ENCODE data around the gene PODXL2.

PODXL2 gene

DNA sequence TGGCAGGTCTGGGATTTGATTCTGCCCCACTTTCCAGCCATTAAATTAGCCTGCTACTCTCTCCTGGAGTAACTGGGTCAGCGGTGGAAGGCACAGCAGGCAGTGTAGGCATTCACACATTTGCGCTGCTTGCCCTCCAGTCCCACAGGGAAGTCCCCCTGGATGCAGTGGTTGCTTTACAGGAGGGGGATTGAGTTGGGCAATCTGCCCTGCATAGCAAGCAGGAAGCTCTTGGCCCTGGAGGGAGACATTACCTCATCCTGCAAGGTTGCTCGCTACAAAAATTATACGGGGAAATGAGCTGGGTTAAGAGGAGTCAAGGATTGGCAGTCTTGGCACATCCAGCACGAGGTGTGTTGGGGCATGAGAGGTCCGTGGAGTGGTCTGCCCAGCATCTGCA is 16.0 kb upstream of the PODXL2 start:
- TF ChIP-seq, protein P1, sequence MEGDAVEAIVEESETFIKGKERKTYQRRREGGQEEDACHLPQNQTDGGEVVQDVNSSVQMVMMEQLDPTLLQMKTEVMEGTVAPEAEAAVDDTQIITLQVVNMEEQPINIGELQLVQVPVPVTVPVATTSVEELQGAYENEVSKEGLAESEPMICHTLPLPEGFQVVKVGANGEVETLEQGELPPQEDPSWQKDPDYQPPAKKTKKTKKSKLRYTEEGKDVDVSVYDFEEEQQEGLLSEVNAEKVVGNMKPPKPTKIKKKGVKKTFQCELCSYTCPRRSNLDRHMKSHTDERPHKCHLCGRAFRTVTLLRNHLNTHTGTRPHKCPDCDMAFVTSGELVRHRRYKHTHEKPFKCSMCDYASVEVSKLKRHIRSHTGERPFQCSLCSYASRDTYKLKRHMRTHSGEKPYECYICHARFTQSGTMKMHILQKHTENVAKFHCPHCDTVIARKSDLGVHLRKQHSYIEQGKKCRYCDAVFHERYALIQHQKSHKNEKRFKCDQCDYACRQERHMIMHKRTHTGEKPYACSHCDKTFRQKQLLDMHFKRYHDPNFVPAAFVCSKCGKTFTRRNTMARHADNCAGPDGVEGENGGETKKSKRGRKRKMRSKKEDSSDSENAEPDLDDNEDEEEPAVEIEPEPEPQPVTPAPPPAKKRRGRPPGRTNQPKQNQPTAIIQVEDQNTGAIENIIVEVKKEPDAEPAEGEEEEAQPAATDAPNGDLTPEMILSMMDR (IDR thresholded peaks at IDR 0.05; ENCODE audit: insufficient read depth, low read depth, low read length, missing control alignments) = no peak
- no peak overlapping the region for H3K4me3 ChIP-seq (ENCODE audit: low read depth, low read length)
- no peak for DNase-seq (ENCODE audit: low read depth)

DNA sequence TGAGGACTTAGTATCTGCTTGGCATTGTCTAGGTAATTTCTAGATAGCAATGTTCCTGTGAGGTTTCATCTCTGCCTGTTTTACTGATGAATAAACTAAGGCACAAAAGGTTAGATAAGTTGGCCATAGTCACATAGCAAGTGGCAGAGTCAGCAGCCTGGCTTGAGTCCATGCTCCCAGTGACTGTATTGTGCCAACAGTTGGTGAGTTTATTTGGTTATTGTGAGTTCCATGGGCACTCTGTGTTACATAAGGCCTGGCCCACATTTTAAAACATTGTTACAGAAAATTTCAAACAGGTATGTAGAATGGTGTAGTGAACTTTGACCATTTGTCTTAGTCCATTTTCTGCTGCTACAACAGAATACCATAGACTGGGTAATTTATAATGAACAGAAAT is 15.6 kb upstream of the PODXL2 start:
- DNase-seq (ENCODE audit: low read depth) = no peak
- TF ChIP-seq, protein P1 (IDR thresholded peaks at IDR 0.05; ENCODE audit: insufficient read depth, low read depth, low read length, missing control alignments) = no peak
- H3K4me3 ChIP-seq (ENCODE audit: low read depth, low read length) = no peak overlapping the region

DNA sequence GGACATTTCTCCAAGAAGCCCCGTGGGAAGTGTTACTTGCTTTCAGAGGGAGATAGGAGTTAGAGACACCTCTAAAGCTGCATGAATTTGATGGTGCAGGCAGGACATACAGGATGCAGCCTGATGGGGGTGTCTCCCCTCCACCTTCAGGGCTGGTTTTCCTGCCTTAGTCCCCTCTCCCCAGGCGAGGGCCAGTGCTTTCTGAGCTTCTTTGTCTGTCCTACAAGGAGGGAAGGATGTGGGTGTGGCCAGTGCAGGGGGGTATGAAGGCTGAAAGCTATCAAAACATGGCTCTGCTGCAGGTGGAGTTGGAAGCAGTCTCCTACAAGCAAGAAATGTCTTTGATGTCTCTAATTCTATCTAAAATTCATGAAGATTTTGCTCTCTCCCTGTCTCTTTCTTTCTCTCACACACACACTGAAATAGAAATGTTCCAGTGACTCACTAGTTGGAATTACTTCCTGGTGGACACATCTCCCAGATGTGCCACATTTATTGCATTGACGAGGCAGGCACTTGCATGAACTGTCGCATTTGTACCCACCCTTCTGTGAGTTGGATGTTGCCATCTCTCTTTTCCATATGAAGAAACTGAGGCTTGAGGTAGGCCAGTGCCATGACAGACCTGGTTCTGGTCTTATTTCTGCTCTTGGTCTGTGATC is 13.9 kb upstream of the PODXL2 start:
- TF ChIP-seq, protein P1 (IDR thresholded peaks at IDR 0.05; ENCODE audit: insufficient read depth, low read depth, low read length, missing control alignments) = no peak
- H3K4me3 ChIP-seq (ENCODE audit: low read depth, low read length) = no peak overlapping the region
- no peak for DNase-seq (ENCODE audit: low read depth)

DNA sequence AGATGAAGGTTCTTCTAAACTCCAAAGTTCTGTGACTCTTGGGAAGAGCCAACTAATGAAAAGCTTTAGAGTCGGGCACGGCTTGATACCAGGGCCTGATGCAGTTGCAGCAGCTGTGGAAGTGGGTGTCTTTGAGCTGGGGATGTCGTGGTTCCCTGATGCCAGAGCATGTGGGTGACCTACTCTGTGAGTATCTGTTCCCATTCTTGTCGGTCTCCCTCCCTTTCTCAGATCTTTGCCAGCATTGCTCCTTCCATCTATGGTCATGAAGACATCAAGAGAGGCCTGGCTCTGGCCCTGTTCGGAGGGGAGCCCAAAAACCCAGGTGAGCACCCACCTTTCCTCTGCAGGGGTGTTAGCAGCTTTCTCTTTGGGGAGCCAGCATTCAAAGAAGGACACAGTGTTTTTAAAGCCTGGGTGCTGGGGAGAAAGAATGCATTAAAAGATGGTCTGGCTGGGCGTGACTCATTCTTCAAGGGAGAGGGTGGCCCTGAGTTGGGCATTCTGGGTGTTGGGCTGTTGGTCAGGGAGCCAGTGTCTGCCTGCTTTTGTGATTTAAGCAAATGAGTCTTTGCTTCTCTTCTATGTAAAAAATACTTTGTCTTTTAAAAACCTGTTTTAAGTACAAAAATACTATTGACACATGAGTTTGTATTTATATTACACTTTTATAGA is 13.2 kb upstream of the PODXL2 start:
- TF ChIP-seq, protein P1 (IDR thresholded peaks at IDR 0.05; ENCODE audit: insufficient read depth, low read depth, low read length, missing control alignments) = no peak
- H3K4me3 ChIP-seq (ENCODE audit: low read depth, low read length) = no peak overlapping the region
- no peak for DNase-seq (ENCODE audit: low read depth)

DNA sequence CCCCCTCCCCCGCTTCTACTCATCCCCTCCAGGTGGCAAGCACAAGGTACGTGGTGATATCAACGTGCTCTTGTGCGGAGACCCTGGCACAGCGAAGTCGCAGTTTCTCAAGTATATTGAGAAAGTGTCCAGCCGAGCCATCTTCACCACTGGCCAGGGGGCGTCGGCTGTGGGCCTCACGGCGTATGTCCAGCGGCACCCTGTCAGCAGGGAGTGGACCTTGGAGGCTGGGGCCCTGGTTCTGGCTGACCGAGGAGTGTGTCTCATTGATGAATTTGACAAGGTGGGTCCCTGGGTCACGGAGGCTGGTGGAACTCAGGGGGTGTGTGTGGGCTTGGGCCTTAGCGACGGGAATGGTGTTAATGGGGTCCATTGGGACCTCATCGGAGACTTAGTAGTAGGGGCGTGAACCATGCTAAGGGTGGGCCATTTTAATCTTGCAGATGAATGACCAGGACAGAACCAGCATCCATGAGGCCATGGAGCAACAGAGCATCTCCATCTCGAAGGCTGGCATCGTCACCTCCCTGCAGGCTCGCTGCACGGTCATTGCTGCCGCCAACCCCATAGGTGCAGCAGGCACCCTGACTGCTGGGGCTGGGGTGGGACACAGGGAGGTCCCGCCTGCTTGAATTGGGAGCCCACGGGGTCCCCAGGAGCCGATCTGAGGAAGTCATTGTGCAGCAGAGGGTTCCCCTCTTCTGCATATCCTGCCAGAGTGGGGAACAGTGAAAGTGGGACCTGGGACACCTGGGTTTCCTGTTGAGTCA is 12.0 kb upstream of the PODXL2 start:
- no peak overlapping the region for H3K4me3 ChIP-seq (ENCODE audit: low read depth, low read length)
- DNase-seq (ENCODE audit: low read depth) = no peak
- TF ChIP-seq, protein P1 (IDR thresholded peaks at IDR 0.05; ENCODE audit: insufficient read depth, low read depth, low read length, missing control alignments) = no peak

DNA sequence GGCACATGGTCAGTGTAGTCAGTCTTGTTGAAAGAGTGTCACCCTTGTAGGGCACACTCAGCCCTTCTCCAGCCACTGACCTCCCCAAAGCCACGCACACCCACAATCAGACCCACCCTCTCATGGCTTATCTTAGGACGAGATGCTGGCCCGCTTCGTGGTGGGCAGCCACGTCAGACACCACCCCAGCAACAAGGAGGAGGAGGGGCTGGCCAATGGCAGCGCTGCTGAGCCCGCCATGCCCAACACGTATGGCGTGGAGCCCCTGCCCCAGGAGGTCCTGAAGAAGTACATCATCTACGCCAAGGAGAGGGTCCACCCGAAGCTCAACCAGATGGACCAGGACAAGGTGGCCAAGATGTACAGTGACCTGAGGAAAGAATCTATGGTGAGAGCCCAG is 10.1 kb upstream of the PODXL2 start:
- no peak overlapping the region for H3K4me3 ChIP-seq (ENCODE audit: low read depth, low read length)
- TF ChIP-seq, protein P1 (IDR thresholded peaks at IDR 0.05; ENCODE audit: insufficient read depth, low read depth, low read length, missing control alignments) = no peak
- no peak for DNase-seq (ENCODE audit: low read depth)
